Natural killer cell treated with Interleukin-12 subunit alpha and Interleukin-12 subunit beta and Interleukin-15 and Interleukin-18, amount 100 ng/mL, for 72 hours (primary cell): ENCODE measurements around the gene RASA1. TPM values are rescaled to one million over a fixed set of nuclear protein-coding genes. Genes with fewer than 3 reads are reported as not detected.
A peak's percentile ranks its signal among the peaks of the same experiment; 100 is the strongest.

Source experiments
- ATAC-seq, 2 donors: fragments of 150-1000 bp; cut with Tn5 transposase in 1 of 2; sonication (Bioruptor Pico), chemical (Tn5 transposase) in 1 of 2; 2 replicates each; pipeline ENCODE4 v1.10.0; 2021
- DNase-seq: peaks from one replicate; pipeline ENCODE4 v3.0.0; 2022; ENCODE audit warnings: low spot score
- H3K27ac Mint-ChIP-seq, 2 donors: 1 replicate in 1 of 2; 2 replicates in 1 of 2; pipeline ENCODE4 v1.8.0; 2022; ENCODE audit warnings: mixed read lengths in 2 of 2, mild to moderate bottlenecking in 1 of 2, moderate library complexity in 1 of 2
- H3K27me3 Mint-ChIP-seq, 2 donors: 1 replicate in 1 of 2; 2 replicates in 1 of 2; pipeline ENCODE4 v1.8.0; 2022; ENCODE audit warnings: mixed read lengths in 2 of 2
- H3K36me3 Mint-ChIP-seq: one replicate; pipeline ENCODE4 v1.8.0; 2022; ENCODE audit warnings: mixed read lengths
- H3K4me1 Mint-ChIP-seq, 2 donors: 1 replicate in 1 of 2; 2 replicates in 1 of 2; pipeline ENCODE4 v1.8.0; 2022; ENCODE audit warnings: low read depth in 2 of 2, mixed read lengths in 2 of 2, mild to moderate bottlenecking in 1 of 2
- H3K4me3 Mint-ChIP-seq: one replicate; pipeline ENCODE4 v1.8.0; 2022; ENCODE audit warnings: mixed read lengths
- H3K9me3 Mint-ChIP-seq: 2 replicates; pipeline ENCODE4 v1.8.0; 2022; ENCODE audit warnings: mixed read lengths
- total RNA-seq, 2 donors: library from RNA; stranded (reverse); gene quantifications; one replicate each; pipeline ENCODE4 v1.2.3, GENCODE V29; 2022

The RASA1 gene
- total RNA-seq, 2 donors from 2014 or later: 23.3 to 30.6 TPM

DNA sequence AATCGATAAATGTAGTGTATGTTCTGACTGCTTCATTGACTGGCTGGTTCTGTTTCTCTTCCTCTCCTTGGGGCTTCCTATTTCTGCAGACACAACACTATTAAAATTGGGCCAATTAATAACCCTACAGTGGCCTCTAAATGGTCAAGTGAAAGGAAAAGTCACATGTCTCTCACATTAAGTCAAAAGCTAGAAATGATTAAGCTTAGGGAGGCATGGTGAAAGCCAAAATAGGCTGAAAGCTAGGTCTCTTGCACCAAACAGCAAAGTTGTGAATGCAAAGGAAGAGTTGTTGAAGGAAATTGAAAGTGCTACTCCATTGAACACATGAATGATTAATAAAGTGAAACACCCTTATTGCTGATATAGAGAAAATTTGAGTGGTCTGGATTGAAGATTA, 86.8 kb downstream of the RASA1 start:
- ATAC-seq (no peak), DNase-seq (no peak)
- Mint-ChIP-seq H3K27me3 (no peaks in the 10 kb centered on the region), H3K9me3 (no peaks in the 10 kb centered on the region), H3K36me3 (peaks cover 11% of the 10 kb centered on the region), H3K4me3 (no peak overlapping the region), H3K27ac (peak overlapping the region in 1 of 2 donors; percentile 14), H3K4me1 (peaks cover 14 to 23% of the 10 kb centered on the region in 2 donors)

DNA sequence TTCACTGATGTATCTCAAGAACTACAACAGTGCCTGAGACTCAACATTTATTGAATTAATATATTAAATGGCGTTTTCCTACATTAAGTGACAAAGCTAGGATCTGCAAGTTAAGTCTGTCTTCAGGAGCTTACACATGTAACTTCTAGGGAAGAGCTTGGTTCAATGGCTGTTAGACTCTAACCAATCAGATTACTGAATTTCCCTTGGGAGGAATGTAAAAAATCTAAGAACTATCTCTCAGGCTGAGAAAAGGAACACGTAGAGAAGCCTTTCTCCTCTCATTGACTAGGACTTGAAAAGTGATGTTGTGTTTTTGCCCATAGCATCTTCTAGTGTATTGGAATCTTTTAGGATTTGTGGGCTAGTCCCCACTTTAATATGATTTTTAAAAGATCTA, 91.4 kb downstream of the RASA1 start:
- Mint-ChIP-seq H3K27ac (peak overlapping the region in 1 of 2 donors; percentile 47), H3K4me1 (peaks cover 26% of the 10 kb centered on the region in 2 donors), H3K9me3 (no peaks in the 10 kb centered on the region), H3K36me3 (peaks cover 11% of the 10 kb centered on the region), H3K4me3 (no peak overlapping the region), H3K27me3 (no peaks in the 10 kb centered on the region)
- ATAC-seq: no peak
- no peak for DNase-seq

- ATAC-seq: no peak
- no peaks in the 10 kb centered on the region for H3K27me3 Mint-ChIP-seq
- H3K4me3 Mint-ChIP-seq: no peak overlapping the region
Observed at GRCh38 chr5:87360132-87360531, 92.4 kb downstream of the RASA1 start.

GRCh38 chr5:87361031-87361445, 93.4 kb downstream of the RASA1 start:
- no peak for ATAC-seq
- Mint-ChIP-seq H3K36me3 (peaks cover 4% of the 10 kb centered on the region), H3K9me3 (no peaks in the 10 kb centered on the region), H3K27me3 (no peaks in the 10 kb centered on the region), H3K4me3 (no peak overlapping the region), H3K27ac (peak overlapping the region; percentile 9 to 32), H3K4me1 (peaks cover 16 to 18% of the 10 kb centered on the region in 2 donors)
- DNase-seq: no peak

More at GRCh38 chr5:87360132-87360531, 92.4 kb downstream of the RASA1 start:
- H3K4me1 Mint-ChIP-seq: peaks cover 18 to 20% of the 10 kb centered on the region in 2 donors
- DNase-seq: no peak
- H3K9me3 Mint-ChIP-seq: no peaks in the 10 kb centered on the region
- peaks cover 9% of the 10 kb centered on the region for H3K36me3 Mint-ChIP-seq
- H3K27ac Mint-ChIP-seq: no peak overlapping the region

DNA sequence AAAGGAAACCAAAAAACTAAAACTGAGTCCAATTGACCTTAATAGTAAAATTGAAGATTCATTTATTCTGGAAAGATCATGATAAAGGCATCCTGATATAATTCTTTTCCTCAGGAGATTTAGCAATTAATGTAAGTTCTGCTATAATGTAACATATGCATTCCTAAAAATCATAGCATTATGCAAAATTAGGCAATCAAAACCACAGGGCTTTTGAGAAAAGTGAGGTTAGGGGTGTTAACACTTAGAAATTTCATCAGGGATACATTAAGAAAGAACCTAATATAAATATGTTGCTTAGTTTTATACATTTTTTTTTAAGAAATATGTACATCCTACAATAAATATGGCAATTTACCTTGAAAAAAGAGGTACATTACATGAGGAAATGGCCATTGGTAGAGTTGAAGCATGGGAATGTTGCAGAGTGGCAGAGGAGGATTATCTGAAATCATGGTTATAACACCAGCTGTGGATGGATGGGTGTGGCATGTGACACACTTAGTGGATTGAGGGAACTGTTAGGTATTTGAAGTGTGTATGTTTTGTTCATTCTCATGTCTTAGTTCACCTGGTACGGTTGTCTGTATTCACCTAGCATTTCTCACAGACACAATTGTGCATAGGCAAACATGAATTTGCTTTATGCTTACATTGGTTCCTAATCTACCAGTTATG, 94.0 kb downstream of the RASA1 start:
- H3K4me3 Mint-ChIP-seq: peak overlapping the region; percentile 39
- H3K27ac Mint-ChIP-seq: peak overlapping the region; percentile 9 to 32
- ATAC-seq (peak in 1 of 2 donors; percentile 57), DNase-seq (no peak)
- no peaks in the 10 kb centered on the region for H3K27me3 Mint-ChIP-seq
- peaks cover 18% of the 10 kb centered on the region in 2 donors for H3K4me1 Mint-ChIP-seq
- H3K36me3 Mint-ChIP-seq: peaks cover 4% of the 10 kb centered on the region
- no peaks in the 10 kb centered on the region for H3K9me3 Mint-ChIP-seq

- no peak for DNase-seq
Observed at GRCh38 chr5:87367243-87367642, 99.6 kb downstream of the RASA1 start.

GRCh38 chr5:87368601-87369000, 100.9 kb downstream of the RASA1 start:
- DNase-seq (no peak), ATAC-seq (no peak)
- peaks cover 0 to 2% of the 10 kb centered on the region in 2 donors for H3K4me1 Mint-ChIP-seq
- H3K27ac Mint-ChIP-seq: peak overlapping the region in 1 of 2 donors; percentile 39
- no peaks in the 10 kb centered on the region for H3K9me3 Mint-ChIP-seq
- H3K27me3 Mint-ChIP-seq: no peaks in the 10 kb centered on the region
- H3K36me3 Mint-ChIP-seq: peaks cover 8% of the 10 kb centered on the region
- no peak overlapping the region for H3K4me3 Mint-ChIP-seq

More at GRCh38 chr5:87367243-87367642, 99.6 kb downstream of the RASA1 start:
- ATAC-seq: no peak
- no peak overlapping the region for H3K4me3 Mint-ChIP-seq
- no peaks in the 10 kb centered on the region for H3K27me3 Mint-ChIP-seq
- H3K9me3 Mint-ChIP-seq: no peaks in the 10 kb centered on the region
- H3K36me3 Mint-ChIP-seq: peaks cover 6% of the 10 kb centered on the region
- peaks cover under 1 to 2% of the 10 kb centered on the region in 2 donors for H3K4me1 Mint-ChIP-seq
- H3K27ac Mint-ChIP-seq: no peak overlapping the region

GRCh38 chr5:87369431-87369830, 101.7 kb downstream of the RASA1 start:
- H3K4me3 Mint-ChIP-seq: no peak overlapping the region

GRCh38 chr5:87372705-87373104, 105.0 kb downstream of the RASA1 start:
- peaks cover 9% of the 10 kb centered on the region for H3K36me3 Mint-ChIP-seq
- H3K4me3 Mint-ChIP-seq: no peak overlapping the region
- DNase-seq: no peak
- H3K9me3 Mint-ChIP-seq: no peaks in the 10 kb centered on the region
- H3K4me1 Mint-ChIP-seq: peaks cover 0 to 4% of the 10 kb centered on the region in 2 donors
- no peak overlapping the region for H3K27ac Mint-ChIP-seq
- no peaks in the 10 kb centered on the region for H3K27me3 Mint-ChIP-seq
- ATAC-seq: no peak

More at GRCh38 chr5:87369431-87369830, 101.7 kb downstream of the RASA1 start:
- Mint-ChIP-seq H3K27me3 (no peaks in the 10 kb centered on the region), H3K4me1 (peaks cover 0 to 2% of the 10 kb centered on the region in 2 donors), H3K9me3 (no peaks in the 10 kb centered on the region), H3K27ac (no peak overlapping the region), H3K36me3 (peaks cover 8% of the 10 kb centered on the region)
- no peak for DNase-seq
- no peak for ATAC-seq

- no peak for DNase-seq
- H3K9me3 Mint-ChIP-seq: no peaks in the 10 kb centered on the region
- H3K36me3 Mint-ChIP-seq: peaks cover 26% of the 10 kb centered on the region
- H3K4me1 Mint-ChIP-seq: peaks cover 3 to 6% of the 10 kb centered on the region in 2 donors
- H3K27ac Mint-ChIP-seq: no peak overlapping the region
- no peaks in the 10 kb centered on the region for H3K27me3 Mint-ChIP-seq
- no peak overlapping the region for H3K4me3 Mint-ChIP-seq
- ATAC-seq: no peak
Observed at GRCh38 chr5:87382224-87382623, 114.5 kb downstream of the RASA1 start.

DNA sequence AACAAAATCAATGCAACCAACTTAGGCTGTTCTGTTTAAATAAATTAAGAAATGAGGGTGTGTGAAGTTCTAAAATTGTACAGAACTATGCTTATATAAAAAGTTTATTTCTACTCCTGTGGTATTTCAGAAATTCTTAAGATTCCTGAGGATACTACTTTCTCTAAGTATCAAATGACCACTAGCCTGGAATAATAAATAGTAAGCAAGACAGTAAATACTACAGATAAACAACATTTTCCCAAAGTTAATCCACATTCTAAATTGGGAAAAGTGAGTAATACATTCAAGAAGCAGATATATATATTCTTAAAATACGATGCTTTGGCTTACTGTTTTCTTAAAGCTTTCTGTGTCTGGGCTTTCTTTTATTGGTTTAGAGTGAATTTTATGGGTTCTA, 115.5 kb downstream of the RASA1 start:
- no peak for ATAC-seq
- no peak overlapping the region for H3K27ac Mint-ChIP-seq
- peaks cover 3 to 6% of the 10 kb centered on the region in 2 donors for H3K4me1 Mint-ChIP-seq
- no peak overlapping the region for H3K4me3 Mint-ChIP-seq
- DNase-seq: no peak
- H3K27me3 Mint-ChIP-seq: no peaks in the 10 kb centered on the region
- peaks cover 26% of the 10 kb centered on the region for H3K36me3 Mint-ChIP-seq
- H3K9me3 Mint-ChIP-seq: no peaks in the 10 kb centered on the region

DNA sequence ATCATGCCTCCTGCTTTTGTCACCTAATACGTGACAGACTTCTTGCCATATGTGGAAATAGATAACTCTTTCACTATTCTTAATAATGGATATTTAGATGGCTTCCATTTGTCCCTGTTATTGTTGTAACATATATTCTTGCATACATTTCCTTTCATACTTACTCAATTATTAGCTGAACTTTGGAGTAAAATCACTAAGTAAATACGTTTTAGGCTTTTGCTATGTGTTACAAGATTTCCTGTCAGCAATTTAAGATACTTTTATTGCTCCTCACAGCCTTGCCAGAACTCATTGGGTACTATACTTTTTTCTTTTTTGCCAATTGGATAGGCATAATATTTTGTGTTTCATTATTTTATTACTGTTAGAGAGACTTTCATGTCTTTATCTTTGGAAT, 118.1 kb downstream of the RASA1 start:
- Mint-ChIP-seq H3K36me3 (peaks cover 34% of the 10 kb centered on the region), H3K4me1 (peaks cover 11 to 20% of the 10 kb centered on the region in 2 donors), H3K9me3 (no peaks in the 10 kb centered on the region), H3K4me3 (no peak overlapping the region), H3K27ac (no peak overlapping the region), H3K27me3 (no peaks in the 10 kb centered on the region)
- ATAC-seq: no peak
- DNase-seq: no peak

DNA sequence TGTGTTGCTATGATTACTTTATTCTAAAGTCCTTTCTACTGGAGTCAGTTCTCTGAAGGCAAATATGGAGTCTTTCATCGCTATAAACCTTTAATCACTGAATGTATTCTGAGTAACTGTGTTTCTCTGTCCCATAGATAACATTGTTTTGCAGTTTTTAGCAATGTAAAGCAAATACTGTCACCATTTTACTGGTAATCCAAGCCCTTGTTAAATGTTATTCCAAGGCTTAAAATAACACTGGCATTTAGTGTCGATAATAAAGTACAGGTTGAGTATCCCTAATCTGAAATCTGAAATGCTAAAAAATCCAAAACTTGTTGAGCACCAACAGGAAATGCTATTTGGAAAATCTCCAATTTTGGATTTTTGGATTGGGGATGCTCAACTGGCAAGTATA, 120.4 kb downstream of the RASA1 start:
- H3K4me3 Mint-ChIP-seq: no peak overlapping the region
- no peaks in the 10 kb centered on the region for H3K9me3 Mint-ChIP-seq
- H3K27me3 Mint-ChIP-seq: no peaks in the 10 kb centered on the region
- peaks cover 46% of the 10 kb centered on the region for H3K36me3 Mint-ChIP-seq
- H3K4me1 Mint-ChIP-seq: peaks cover 11 to 19% of the 10 kb centered on the region in 2 donors
- no peak for DNase-seq
- ATAC-seq: no peak
- H3K27ac Mint-ChIP-seq: no peak overlapping the region

DNA sequence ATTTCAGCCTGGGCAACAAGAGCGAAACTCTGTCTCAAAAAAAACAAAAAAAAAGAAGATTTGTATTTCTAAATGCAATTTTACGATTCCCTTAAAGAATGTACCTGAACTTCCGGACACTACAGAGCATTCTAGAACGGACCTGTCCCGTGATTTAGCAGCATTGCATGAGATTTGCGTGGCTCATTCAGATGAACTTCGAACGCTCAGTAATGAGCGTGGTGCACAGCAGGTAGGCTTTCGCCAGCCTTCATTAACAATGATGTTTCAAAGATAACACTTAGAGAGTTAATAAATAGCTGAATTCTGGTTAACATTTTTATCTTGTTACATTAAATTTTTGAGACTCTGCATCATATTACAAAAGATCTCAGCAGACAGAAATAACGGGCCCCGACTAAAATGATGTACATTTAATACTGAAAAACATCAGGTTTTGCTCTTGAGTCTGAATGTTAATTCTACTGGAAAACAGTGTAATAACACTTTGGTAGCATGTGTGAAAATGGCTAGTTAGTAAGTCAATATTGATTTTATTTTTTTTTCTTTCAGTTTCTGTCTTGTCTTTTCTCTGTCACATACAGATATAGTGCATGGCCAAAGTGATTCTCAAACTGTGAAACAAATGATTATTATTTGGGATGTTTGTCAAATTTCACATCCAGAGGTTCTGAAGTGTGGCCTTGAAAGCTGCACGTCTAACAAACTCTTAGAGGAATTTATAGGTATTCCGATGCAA, 121.8 kb downstream of the RASA1 start:
- ATAC-seq (peak; percentile 32 to 70), DNase-seq (no peak)
- H3K4me1 Mint-ChIP-seq: peaks cover 11 to 19% of the 10 kb centered on the region in 2 donors
- H3K27me3 Mint-ChIP-seq: no peaks in the 10 kb centered on the region
- peak overlapping the region; percentile 48 for H3K4me3 Mint-ChIP-seq
- H3K36me3 Mint-ChIP-seq: peaks cover 41% of the 10 kb centered on the region
- no peaks in the 10 kb centered on the region for H3K9me3 Mint-ChIP-seq
- peak overlapping the region; percentile 63 to 87 for H3K27ac Mint-ChIP-seq
